NOMO-1 treated with DMSO at 0.1 percent for 48 hours (cell line): ENCODE measurements around the gene CDAN1.
"Not testable (repeated sequence)": the region's sequence is repeated elsewhere in the genome, so short reads cannot be mapped to it uniquely, and the experiment has no call there.

ENCODE experiments used
- DNase-seq: peaks from one replicate; lab custom pipeline; 2025; ENCODE audit not compliant: unreplicated experiment; lab: John Stamatoyannopoulos, UW

CDAN1 gene

GRCh38 chr15:42711746-42712145, 25.2 kb downstream of the CDAN1 start:
- DNase-seq = no peak

- DNase-seq = no peak
Observed at GRCh38 chr15:42710662-42711061, 26.3 kb downstream of the CDAN1 start.

GRCh38 chr15:42707873-42708544, 28.9 kb downstream of the CDAN1 start:
- DNase-seq = peak; percentile 8

- no peak for DNase-seq
Observed at GRCh38 chr15:42707068-42707467, 29.9 kb downstream of the CDAN1 start.

GRCh38 chr15:42705336-42705735, 31.6 kb downstream of the CDAN1 start:
- DNase-seq = no peak

- DNase-seq = peak; percentile 52
Observed at GRCh38 chr15:42704492-42704926, 32.4 kb downstream of the CDAN1 start.

- DNase-seq = no peak
Observed at GRCh38 chr15:42696626-42697025, 40.3 kb downstream of the CDAN1 start.

- no peak for DNase-seq
Observed at GRCh38 chr15:42695527-42696071, 41.3 kb downstream of the CDAN1 start.

GRCh38 chr15:42694398-42694797, 42.5 kb downstream of the CDAN1 start:
- no peak for DNase-seq

GRCh38 chr15:42693942-42694341, 43.0 kb downstream of the CDAN1 start:
- DNase-seq = no peak

GRCh38 chr15:42693496-42693895, 43.4 kb downstream of the CDAN1 start:
- no peak for DNase-seq

GRCh38 chr15:42692997-42693396, 43.9 kb downstream of the CDAN1 start:
- no peak for DNase-seq

GRCh38 chr15:42692536-42692935, 44.4 kb downstream of the CDAN1 start:
- DNase-seq = no peak

- no peak for DNase-seq
Observed at GRCh38 chr15:42691770-42692169, 45.2 kb downstream of the CDAN1 start.

GRCh38 chr15:42691308-42691707, 45.6 kb downstream of the CDAN1 start:
- no peak for DNase-seq

GRCh38 chr15:42688301-42688700, 48.6 kb downstream of the CDAN1 start:
- DNase-seq = no peak

- no peak for DNase-seq
Observed at GRCh38 chr15:42687740-42688139, 49.2 kb downstream of the CDAN1 start.

- DNase-seq = no peak
Observed at GRCh38 chr15:42686281-42686680, 50.6 kb downstream of the CDAN1 start.

- DNase-seq = no peak
Observed at GRCh38 chr15:42681119-42681518, 55.8 kb downstream of the CDAN1 start.

- not testable (repeated sequence) for DNase-seq
Observed at GRCh38 chr15:42680142-42680482, 56.8 kb downstream of the CDAN1 start.

GRCh38 chr15:42679285-42680141, 57.4 kb downstream of the CDAN1 start:
- no peak for DNase-seq

GRCh38 chr15:42675021-42675420, 61.9 kb downstream of the CDAN1 start:
- DNase-seq = no peak
